GM18907 (cell line): Measurements from ENCODE around the gene VMP1.

Source experiments
- ATAC-seq: cut with Tn5 transposase; IDR thresholded peaks from one replicate; pipeline ENCODE4 v1.9.1; 2021; ENCODE audit warnings: mild to moderate bottlenecking, moderate library complexity; ENCODE audit not compliant: unreplicated experiment

The VMP1 gene

DNA sequence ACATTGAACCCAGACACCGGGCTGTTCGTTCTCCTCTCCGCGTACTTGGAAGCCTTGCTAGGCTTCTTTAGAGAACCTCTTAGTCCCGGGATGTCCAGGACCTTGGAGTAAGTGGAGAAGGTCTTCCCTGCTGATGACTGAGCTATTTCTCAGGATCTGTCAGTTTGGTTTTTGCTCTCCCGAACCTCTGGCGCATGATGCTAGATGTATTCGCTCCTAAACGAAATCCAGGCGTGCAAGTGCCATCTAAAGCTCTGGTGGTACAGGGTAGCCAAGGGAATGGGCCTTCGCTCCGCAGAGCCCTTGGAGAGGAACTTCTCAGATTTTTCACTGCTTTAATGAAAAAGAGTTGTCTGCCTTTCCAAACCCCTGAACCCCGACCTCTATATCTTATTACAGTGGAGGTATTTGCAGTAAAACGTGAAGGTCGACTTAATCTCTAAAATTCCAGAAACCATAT lies 547 bp downstream of the VMP1 start:
- ATAC-seq = no peak

DNA sequence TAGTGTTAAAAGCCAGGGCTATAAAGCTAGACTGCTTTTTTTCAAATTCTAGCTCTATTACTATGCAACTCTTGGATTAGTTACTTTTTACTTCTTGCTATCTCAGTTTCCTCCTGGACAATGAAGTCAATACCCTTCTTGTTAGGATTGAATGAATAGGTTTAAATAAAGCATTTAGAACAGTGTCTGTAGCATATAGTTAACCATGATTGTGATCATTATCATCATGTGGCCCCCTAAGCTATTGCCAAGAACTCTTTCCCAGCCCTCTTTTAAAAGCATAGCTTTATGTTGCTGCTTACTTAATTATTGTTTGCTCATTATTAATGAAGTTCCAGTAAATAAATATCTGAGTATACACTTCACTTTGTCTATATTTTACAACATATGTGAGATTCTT lies 4.5 kb downstream of the VMP1 start:
- no peak for ATAC-seq

DNA sequence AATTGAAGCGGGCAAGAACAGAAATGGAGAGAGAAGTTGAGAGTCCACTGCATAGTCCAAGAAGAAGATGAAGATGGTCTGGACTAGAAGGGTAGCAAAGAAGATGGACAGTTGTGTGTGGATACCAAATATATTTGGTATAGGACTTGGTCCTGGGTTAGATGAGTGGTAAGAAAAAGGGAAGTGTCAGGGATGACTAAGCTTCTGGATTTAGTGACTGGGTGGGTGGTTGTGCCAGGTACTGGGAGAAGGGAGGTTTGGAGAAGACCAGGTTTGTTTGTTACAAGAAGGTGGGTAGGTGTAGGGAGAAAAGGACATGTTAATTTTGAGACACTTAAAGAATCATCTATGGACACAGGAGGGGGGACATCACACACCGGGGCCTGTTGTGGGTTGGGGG lies 5.4 kb downstream of the VMP1 start:
- no peak for ATAC-seq

DNA sequence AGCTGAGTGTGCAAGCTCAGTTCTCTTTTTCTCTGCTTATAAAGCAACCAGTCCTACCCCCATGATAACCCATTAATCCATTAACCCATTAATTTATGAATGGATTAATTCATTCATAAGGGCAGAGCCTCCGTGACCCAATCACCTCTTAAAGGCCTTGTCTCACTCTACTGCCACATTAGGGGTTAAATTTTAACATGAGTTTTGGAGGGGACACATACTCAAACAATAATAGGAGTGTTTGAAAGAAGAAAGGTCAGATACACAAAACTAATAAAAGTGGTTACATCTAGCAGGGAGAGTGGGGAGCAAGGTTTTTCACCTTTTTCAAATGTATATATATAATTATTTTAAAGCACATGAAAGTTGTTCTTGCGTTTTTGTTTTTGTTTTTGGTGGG lies 6.8 kb downstream of the VMP1 start:
- ATAC-seq = no peak

DNA sequence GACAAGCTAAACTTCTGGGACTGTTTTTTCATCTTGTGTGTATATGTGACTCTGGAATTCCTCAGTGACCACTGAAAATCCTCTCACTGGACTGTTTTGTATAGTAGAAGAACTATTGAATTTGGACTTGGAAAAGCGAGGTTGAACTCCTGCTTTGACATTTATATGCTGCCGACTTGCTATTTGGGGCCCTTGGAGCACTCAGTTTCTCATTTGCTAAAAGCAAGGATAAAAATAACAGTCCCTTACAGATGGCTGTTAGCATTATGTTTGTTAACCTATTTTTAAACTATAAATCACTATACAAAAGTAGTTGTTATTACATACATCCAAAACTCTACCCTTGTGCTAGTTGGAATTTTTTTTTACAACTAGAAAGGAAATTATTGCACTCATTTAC lies 9.0 kb downstream of the VMP1 start:
- ATAC-seq = no peak

DNA sequence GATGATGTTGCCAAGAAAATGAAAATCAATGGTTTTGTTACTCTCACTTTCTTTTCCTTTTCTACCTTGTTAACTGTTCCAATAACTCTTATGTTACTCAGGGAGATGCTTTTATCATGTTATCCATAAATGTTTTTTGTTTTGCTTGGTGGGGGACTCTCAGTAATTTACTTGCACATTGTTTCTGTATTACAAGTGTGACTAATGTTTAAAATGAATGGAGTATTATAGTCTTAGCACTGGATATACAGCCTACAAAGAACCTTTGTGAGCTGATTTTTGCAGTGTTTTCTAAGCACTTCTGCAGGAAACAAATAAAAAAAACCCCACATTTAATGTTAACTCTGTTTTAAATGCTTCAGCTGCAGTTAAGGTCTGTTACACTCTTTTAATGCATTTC lies 12.1 kb downstream of the VMP1 start:
- ATAC-seq = no peak

DNA sequence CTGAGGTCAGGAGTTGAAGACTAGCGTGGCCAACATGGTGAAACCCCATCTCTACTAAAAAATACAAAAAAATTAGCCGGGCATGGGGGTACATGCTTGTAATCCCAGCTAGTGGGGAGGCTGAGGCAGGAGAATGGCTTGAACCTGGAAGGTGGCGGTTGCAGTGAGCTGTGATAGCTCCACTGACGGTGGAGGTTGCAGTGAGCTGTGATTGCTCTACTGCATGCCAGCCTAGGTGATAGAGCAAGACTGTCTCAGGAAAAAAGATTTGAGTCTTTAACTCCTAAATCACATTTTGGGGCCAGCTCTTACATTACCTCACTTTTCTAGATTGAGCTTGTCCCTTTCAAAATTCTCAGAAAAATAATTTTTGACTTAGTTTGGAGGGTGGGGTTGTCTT lies 15.2 kb downstream of the VMP1 start:
- no peak for ATAC-seq

DNA sequence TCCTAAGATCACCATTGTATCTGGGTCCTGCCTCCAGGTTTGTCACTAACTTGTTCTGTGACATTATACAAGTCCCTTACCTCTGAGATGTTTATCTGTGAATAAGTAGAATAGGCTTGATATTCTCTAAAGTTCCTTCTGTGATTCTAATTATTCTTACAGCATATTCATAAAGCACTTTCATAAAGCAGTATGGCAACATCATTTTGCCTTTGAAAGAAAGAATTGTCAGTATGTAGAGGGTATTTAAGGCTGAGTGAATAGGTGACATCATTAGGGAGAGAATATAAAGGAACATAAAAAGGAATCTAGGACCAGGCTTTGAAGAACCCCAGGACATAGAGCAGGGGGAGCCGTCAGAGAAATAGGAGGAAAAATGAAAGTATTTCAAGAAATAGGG lies 15.6 kb downstream of the VMP1 start:
- no peak for ATAC-seq

DNA sequence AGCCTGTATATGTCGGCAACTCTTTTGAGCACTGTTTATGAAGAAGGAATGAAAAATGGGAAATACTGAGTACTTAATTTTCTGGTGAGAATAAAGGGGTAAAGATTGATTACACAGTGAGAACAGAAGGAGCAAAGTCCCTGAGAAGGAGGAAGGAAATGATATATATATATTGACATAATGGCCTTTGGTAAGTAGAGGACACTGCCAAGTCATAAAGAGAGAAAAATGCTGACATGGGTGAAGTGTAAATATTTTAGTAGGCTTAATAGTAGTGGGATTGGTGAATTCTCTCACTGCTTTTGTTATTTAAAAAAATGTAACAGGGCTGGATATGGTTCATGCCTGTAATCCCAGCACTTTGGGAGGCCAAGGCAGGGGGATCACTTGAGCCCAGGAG lies 16.2 kb downstream of the VMP1 start:
- ATAC-seq = no peak

DNA sequence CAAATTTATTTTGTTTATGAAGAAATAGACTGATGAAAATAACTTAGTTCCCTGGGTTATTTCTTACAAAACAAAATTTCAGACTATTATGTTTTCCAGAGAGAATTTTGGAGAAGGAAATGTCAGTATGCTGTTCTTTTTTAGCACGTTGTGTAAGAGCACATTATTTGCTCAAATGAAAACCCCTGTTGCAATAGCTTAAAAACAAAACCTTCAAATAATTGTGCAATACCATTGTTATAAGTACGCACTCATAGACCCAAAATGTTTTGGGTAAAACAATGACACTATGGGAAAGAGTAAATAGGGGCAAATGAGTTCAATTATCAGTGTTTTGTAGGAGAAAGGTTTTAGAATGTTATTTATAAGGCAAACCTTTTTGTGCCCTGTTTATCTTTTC lies 18.2 kb downstream of the VMP1 start:
- no peak for ATAC-seq

DNA sequence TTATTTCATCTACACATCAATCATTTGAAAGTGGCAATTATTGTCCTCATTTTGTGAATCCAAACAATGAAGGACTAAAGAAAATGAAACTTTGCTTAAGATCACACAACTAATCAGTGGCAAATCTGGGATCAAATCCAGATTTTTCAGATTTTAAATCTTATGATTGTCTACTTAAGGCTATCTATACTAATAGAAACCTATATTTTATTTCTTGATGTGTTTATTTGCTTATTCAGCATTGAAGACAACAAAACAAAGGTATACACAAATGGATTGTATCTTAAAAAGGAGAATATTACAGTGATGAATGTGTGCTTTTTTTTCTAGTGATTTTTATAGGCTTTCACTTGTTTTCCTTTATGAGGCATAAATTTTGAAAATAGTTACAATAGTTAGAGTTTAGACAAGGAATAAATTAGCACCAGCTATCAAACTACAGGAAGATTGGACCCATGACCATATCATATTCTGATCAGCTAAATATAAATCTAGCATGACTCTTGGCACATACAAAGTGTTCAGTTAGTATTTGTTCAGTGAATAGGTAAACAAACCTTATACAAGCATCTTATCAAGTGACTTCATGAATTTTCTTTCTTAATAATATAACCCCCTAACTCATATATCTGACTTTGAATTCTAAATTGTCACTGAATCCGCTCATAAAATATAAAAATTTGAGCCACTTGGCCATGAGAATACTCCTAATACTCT lies 20.5 kb downstream of the VMP1 start:
- ATAC-seq = no peak

DNA sequence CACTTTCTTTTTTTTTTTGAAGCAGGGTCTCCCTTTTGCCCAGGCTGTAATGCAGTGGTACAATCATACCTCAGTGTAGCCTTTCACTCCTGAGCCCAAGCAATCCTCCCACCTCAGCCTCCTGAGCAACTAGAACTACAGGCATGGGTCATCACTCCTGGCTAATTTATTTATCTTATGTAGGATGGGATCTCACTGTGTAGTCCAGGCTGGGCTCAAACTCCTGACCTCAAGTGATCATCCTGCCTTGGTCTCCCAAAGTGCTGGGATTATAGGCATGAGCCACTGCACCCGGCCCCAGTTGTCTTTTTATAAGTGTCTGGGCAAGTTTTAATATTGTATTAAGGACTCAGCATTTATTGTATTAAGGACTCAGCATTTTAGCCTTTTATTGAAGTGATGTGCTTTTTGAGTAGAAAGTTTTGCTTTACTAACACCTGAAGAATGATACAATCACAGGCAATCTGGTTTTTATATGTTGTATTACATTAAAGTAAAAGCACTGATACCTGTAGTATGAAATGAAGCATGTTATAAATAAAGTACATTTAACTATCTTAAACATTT lies 22.9 kb downstream of the VMP1 start:
- no peak for ATAC-seq

DNA sequence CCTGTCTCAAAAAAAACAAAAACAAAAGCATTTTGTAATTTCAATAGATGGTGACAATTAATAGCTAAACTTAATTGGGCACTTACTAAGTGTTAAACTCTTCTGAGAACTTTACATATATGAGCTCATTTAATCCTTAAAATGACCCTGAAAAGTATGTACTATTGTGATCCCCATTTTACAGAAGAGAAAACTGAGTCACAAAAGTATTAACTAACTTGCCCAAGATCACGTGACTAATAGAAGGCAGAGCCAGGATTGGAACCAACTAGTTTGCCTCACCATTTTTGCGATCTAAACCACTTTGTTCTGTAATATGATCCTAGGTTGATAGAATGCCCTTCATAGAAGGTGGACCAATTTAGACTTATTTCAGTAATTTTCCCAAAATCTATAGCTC lies 26.2 kb downstream of the VMP1 start:
- ATAC-seq = no peak

DNA sequence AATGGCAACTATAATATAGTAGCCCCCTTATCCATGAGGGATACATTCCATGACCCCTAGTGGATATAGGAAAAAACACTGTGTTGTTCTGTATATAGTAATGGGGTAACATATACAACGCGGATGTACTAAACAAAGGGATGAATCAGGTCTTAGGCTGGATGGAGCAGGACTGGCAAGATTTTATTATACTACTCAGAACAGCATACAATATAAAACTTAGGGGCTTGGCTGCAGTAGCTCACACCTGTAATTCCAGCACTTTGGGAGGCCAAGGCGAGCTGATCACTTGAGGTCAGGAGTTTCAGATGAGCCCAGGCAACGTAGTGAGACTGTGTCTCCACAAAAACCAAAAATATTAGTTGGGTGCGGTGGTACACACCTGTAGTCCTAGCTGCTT lies 26.8 kb downstream of the VMP1 start:
- ATAC-seq = no peak

DNA sequence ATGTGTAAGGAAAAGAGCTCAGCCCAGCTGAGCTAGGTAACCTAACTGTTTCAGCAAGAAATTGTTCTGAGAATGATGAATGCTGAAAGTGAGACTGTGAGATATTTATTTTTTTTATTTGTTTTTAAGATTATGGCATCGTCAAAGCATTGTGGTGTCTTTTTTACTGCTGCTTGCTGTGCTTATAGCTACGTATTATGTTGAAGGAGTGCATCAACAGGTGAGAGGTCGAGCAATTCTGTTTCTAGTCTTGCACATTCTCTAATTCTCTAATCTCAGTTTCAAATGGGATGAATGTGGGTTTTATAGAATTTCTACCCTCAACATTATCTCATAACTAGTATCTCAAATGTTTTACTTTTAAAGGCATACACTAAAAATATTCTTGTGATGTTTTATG lies 29.9 kb downstream of the VMP1 start:
- no peak for ATAC-seq

DNA sequence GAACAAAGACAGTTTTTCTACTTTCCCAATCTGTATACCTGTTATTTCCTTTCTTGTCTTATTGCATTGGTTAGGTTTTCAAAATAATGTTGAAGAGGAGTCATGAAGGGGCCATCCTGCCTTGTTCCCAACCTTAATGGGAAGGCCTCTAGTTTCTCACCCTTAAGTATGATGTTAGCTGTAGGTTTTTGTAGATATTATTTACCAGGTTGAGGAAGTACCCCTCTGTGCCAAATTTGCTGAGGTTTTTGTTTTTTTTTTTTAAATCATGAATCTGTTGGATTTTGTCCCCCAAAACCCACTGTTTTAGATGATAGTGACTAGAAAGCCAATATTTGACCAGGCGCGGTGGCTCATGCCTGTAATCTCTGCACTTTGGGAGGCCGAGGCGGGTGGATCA lies 36.4 kb downstream of the VMP1 start:
- no peak for ATAC-seq

DNA sequence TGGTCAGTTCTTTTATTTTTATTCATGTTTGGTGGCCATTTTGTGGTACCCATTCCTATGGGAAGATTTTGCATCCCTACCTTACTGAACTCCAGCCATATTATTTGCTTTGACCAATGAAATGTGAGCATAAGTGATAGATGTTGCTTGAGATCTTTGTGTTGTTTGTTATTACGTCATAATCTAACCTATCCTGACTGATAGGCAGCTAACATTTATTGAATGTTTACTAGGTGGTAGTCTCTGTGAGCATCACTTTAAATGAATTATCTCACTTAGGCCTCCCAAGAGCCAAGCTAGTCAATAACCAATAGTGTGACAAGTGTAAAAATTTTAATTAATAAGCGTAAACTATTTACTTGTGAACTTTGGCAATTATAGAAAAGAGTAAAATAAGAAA lies 37.6 kb downstream of the VMP1 start:
- ATAC-seq = no peak

DNA sequence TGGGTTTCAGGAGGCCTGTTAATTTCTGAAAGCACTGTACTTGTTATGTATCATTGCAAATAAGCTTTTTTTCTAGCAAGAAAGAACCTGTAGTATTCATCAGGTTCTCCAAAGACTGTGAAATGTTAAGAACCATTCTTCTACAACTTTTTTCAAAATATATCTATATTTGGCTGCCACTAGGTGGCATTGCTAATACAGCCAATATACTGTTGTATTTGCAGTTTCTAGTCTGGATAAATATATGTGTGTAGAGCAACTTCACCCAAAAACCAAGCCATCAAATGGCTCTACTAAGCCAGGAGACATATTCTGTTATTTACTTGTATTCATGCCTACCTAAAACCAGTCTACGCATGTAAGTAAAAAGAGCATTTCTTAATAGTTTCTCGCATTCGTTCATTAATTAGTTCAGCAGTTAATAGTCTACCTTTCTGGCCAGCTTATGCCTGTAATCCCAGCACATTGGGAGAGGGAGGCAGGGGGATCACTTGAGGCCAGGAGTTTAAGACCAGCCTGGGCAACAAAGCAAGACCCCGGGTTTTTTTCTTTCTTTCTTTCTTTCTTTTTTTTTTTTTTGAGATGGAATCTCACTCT lies 39.5 kb downstream of the VMP1 start:
- no peak for ATAC-seq

DNA sequence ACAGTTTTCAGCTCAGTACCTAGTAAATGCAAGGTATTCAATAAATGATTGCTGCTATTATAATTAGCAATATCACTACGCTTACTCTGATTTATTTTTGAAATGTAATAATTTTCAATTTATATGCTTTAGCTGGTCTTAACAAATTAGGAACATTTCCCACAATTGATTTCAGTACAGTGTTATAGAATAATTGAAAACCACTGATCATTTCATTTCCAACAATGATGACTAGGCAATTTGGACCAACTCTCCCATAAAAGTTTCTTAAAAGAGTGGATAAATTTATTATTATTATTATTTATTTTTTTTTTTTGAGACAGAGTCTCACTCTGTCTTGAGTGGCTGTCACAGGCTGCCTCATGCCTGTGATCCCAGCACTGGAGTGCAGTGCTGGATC lies 41.1 kb downstream of the VMP1 start:
- no peak for ATAC-seq

DNA sequence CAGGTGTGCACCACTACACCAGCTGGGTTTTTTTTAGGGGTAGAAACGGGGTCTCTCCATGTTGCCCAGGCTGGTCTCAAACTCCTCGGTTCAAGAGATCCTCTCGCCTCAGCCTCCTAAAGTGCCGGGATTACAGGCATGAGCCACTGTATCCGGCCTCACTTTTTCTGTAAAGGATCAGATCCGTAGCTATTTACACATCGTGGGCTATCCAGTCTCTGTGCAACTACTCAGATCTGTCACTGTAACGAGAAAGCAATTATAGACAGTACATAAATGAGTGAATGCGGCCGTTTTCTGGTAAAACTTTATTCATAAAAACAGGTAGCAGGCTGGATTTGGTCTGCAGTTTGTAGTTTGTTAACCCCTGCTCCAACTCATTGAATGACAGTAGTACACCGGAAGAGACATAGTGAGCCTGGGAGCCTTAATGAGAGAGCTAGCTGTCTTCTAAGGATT lies 44.5 kb downstream of the VMP1 start:
- ATAC-seq = no peak

DNA sequence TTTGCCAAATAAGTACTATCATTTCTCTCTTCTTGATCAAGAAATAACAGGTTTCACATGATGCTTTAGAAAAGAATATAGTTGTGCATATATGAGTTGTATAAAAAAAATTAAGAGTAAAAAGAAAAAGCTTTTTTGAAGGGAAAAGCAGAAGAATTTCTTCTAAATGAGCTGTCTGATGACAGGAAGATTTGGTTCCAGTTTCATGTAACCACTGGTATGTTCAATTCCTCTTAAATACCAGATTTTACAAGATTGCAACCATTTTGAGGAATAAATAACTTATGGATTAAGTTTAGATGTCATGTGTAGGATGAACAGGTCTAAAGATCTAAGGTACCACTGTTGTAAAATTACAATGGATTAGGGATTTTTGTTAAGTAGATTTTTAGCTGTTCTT lies 45.0 kb downstream of the VMP1 start:
- ATAC-seq = no peak

DNA sequence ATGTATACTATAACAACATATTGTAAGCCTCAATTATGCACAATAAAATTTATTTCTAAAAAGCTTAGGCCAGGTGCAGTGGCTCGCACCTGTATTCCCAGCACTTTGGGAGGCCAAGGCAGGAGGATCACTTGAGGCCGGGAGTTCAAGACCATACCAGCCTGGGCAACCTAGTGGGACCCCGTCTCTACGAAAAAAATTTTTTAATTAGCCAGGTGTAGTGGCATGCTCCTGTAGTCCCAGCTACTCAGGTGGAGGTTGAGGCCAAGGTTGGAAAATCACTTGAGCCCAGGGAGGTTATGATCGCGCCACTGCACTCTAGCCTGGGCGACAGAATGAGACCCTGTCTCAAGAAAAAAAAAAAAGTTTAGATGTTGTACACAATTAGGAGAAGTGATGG lies 45.5 kb downstream of the VMP1 start:
- no peak for ATAC-seq
